Liver (tissue), 3 donors: Measurements from ENCODE around the gene FUT9.

Experiments used
- ATF3 ChIP-seq: IDR thresholded peaks from 2 replicates; pipeline ENCODE4 v1.6.1; 2016; ENCODE audit warnings: antibody characterized with exemption
- CTCF ChIP-seq: fragments of 150-350 bp; IDR thresholded peaks from 2 replicates; pipeline ENCODE4 v1.5.1; 2017; ENCODE audit warnings: improper control_type of control experiment, low read depth, low read length; ENCODE audit not compliant: missing input control
- FOXA1 ChIP-seq: IDR thresholded peaks from 2 replicates; pipeline ENCODE4 v1.6.1; 2016; ENCODE audit warnings: antibody characterized with exemption
- GABPA ChIP-seq, 2 donors: IDR thresholded peaks in 1 of 2; conservative IDR thresholded peaks in 1 of 2; 2 replicates each; pipeline ENCODE4 v1.6.1; 2016; ENCODE audit warnings: antibody characterized with exemption in 2 of 2, mild to moderate bottlenecking in 1 of 2, moderate library complexity in 1 of 2
- HNF4A ChIP-seq, 2 donors: conservative IDR thresholded peaks; 2 replicates each; pipeline ENCODE4 v1.6.1; 2016; ENCODE audit warnings: antibody characterized with exemption in 2 of 2, mild to moderate bottlenecking in 2 of 2
- HNF4G ChIP-seq: IDR thresholded peaks from 2 replicates; pipeline ENCODE4 v1.6.1; 2016; ENCODE audit warnings: antibody characterized with exemption
- MAX ChIP-seq: IDR thresholded peaks from 2 replicates; pipeline ENCODE4 v1.6.1; 2016; ENCODE audit warnings: antibody characterized with exemption
- RAD21 ChIP-seq, 2 donors: IDR thresholded peaks; 2 replicates each; pipeline ENCODE4 v1.6.1; 2016; ENCODE audit warnings: antibody characterized with exemption in 2 of 2, mild to moderate bottlenecking in 2 of 2
- REST ChIP-seq: IDR thresholded peaks from 2 replicates; pipeline ENCODE4 v1.6.1; 2016; ENCODE audit warnings: antibody characterized with exemption, mild to moderate bottlenecking
- SP1 ChIP-seq: IDR thresholded peaks from 2 replicates; pipeline ENCODE4 v1.6.1; 2018; ENCODE audit warnings: antibody characterized with exemption, mild to moderate bottlenecking
- TAF1 ChIP-seq: conservative IDR thresholded peaks from 2 replicates; pipeline ENCODE4 v1.6.1; 2016; ENCODE audit warnings: antibody characterized with exemption, mild to moderate bottlenecking
- donor health status: healthy.
- donor health status: healthy.

- TF ChIP-seq CTCF (no peak), REST (no peak), TAF1 (no peak), GABPA (IDR thresholded peaks at IDR 0.05 in 1 of 2, conservative IDR thresholded peaks at IDR 0.05 in 1 of 2) (no peak), HNF4G (no peak), SP1 (no peak), RAD21 (IDR thresholded peaks at IDR 0.05) (no peak), ATF3 (no peak), FOXA1 (no peak), MAX (no peak), HNF4A (conservative IDR thresholded peaks at IDR 0.05) (no peak)
Measured at GRCh38 chr6:96153775-96154174, 138.0 kb downstream of the FUT9 start.
